A549 (cell line): Measurements from ENCODE around the gene CIITA.

Source experiments
- CEBPB ChIP-seq, 2 experiments: fragments of >200 bp in 1 of 2; sonication (Bioruptor Twin) in 1 of 2; formaldehyde crosslinking in 1 of 2; IDR thresholded peaks; 2 replicates each; pipeline ENCODE4 v1.6.1; 2012 to 2016
- CHD2 ChIP-seq: fragments of 150-350 bp; IDR thresholded peaks from 2 replicates; pipeline ENCODE4 v1.6.1; 2014; ENCODE audit warnings: low read length; ENCODE audit not compliant: partially characterized antibody
- CTCF ChIP-seq: fragments of >200 bp; sonication (Bioruptor Twin); formaldehyde crosslinking; IDR thresholded peaks from 3 replicates; pipeline ENCODE4 v1.5.1; 2016
- EHMT2 ChIP-seq: fragments of 200-600 bp; sonication (generic); IDR thresholded peaks from 2 replicates; pipeline ENCODE4 v1.6.1; 2016; ENCODE audit warnings: antibody characterized with exemption, low read depth, mild to moderate bottlenecking, moderate library complexity
- EP300 ChIP-seq, 2 experiments: fragments of >200 bp; sonication (Bioruptor Twin); formaldehyde crosslinking; IDR thresholded peaks; 2 replicates in 1 of 2; 3 replicates in 1 of 2; pipeline ENCODE4 v1.6.1; 2016 to 2017
- HOXA7 ChIP-seq: fragments of 250-450 bp; sonication (Bioruptor Pico); IDR thresholded peaks from 2 replicates; pipeline ENCODE4 v1.5.0; 2020; ENCODE audit warnings: mild to moderate bottlenecking, moderate library complexity
- MAX ChIP-seq: IDR thresholded peaks from 2 replicates; pipeline ENCODE4 v1.6.1; 2012
- POLR2AphosphoS2 ChIP-seq: conservative IDR thresholded peaks from 2 replicates; pipeline ENCODE4 v1.6.1; 2012; ENCODE audit warnings: low read length, improper control_type of control experiment, inconsistent platforms
- RNF2 ChIP-seq: fragments of 200-600 bp; sonication (generic); IDR thresholded peaks from 2 replicates; pipeline ENCODE4 v1.6.1; 2016; ENCODE audit warnings: low read depth, mild to moderate bottlenecking, antibody characterized with exemption, moderate library complexity, borderline replicate concordance
- USF2 ChIP-seq: fragments of 450-650 bp; IDR thresholded peaks from 2 replicates; pipeline ENCODE4 v1.6.1; 2014; ENCODE audit warnings: antibody characterized with exemption

GRCh38 chr16:10919003-10919351 lies 42.0 kb downstream of the CIITA start:
- TF ChIP-seq HOXA7 (no peak), USF2 (no peak), CTCF (no peak; the same call in 1 of the 3 replicates), EHMT2 (no peak), EP300 (IDR thresholded peaks at IDR 0.05) (no peak), POLR2AphosphoS2 (no peak), CEBPB (IDR thresholded peaks at IDR 0.05) (no peak), RNF2 (no peak), MAX (no peak), CHD2 (no peak)
